Raji (cell line): ENCODE measurements around the gene DUSP1.
A peak's percentile ranks its signal among the peaks of the same experiment; 100 is the strongest.

ENCODE experiments used
- POLR2A ChIP-seq: IDR thresholded peaks from 2 replicates; pipeline ENCODE4 v1.6.1; 2011; ENCODE audit warnings: low read depth, low read length, control low read depth; ENCODE audit not compliant: insufficient read depth

DUSP1 gene

GRCh38 chr5:172770675-172771438 is at the start of gene DUSP1:
TSS of gene DUSP1 (minus strand) at chr5:172771195. CDS start at chr5:172770952, 243 bp downstream.
- peak; percentile 81 for TF ChIP-seq POLR2A

- TF ChIP-seq POLR2A, result no peak
Observed at GRCh38 chr5:172820046-172820767, 49.2 kb upstream of the DUSP1 start.

- no peak for TF ChIP-seq POLR2A
Observed at GRCh38 chr5:172819569-172819968, 48.6 kb upstream of the DUSP1 start.

- TF ChIP-seq POLR2A, result no peak
Observed at GRCh38 chr5:172818081-172818480, 47.1 kb upstream of the DUSP1 start.

GRCh38 chr5:172817664-172818063 is 46.7 kb upstream of the DUSP1 start:
- no peak for TF ChIP-seq POLR2A

GRCh38 chr5:172816925-172817562 is 46.0 kb upstream of the DUSP1 start:
- no peak for TF ChIP-seq POLR2A

- TF ChIP-seq POLR2A, result no peak
Observed at GRCh38 chr5:172815631-172816030, 44.6 kb upstream of the DUSP1 start.

GRCh38 chr5:172809774-172810173 is 38.8 kb upstream of the DUSP1 start:
- TF ChIP-seq POLR2A, result no peak

- TF ChIP-seq POLR2A, result no peak
Observed at GRCh38 chr5:172807766-172808311, 36.8 kb upstream of the DUSP1 start.

- peak; percentile 54 for TF ChIP-seq POLR2A
Observed at GRCh38 chr5:172806897-172807672, 36.1 kb upstream of the DUSP1 start.

- no peak for TF ChIP-seq POLR2A
Observed at GRCh38 chr5:172805736-172806255, 34.8 kb upstream of the DUSP1 start.

- TF ChIP-seq POLR2A, result no peak
Observed at GRCh38 chr5:172805018-172805683, 34.2 kb upstream of the DUSP1 start.

GRCh38 chr5:172802567-172803176 is 31.7 kb upstream of the DUSP1 start:
- no peak for TF ChIP-seq POLR2A

- TF ChIP-seq POLR2A, result no peak
Observed at GRCh38 chr5:172802112-172802511, 31.1 kb upstream of the DUSP1 start.
